Measurements from ENCODE around the gene PRRX2.
A peak's percentile ranks its signal among the peaks of the same experiment; 100 is the strongest.
"Not testable (repeated sequence)": the region's sequence is repeated elsewhere in the genome, so short reads cannot be mapped to it uniquely, and the experiment has no call there.

The PRRX2 gene

DNA sequence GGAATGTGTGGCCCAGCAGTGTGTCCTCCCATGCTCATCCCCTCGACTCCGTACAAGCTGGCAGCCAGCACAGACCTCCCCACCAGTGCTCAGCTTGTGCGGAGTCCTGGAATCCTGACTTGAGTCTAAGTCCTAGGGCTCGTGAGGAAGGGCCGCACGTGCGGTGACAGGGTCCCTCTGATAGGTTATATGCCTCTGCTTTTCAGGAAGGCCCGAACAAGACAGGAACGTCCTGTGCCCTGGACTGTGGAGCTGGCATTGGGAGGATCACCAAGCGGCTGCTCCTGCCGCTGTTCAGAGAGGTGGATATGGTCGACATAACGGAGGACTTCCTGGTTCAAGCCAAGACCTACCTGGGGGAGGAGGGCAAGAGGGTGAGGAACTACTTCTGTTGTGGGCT, 31.6 kb upstream of the PRRX2 start:
- intact Hi-C loops (cut with DNase I): no loop called here

DNA sequence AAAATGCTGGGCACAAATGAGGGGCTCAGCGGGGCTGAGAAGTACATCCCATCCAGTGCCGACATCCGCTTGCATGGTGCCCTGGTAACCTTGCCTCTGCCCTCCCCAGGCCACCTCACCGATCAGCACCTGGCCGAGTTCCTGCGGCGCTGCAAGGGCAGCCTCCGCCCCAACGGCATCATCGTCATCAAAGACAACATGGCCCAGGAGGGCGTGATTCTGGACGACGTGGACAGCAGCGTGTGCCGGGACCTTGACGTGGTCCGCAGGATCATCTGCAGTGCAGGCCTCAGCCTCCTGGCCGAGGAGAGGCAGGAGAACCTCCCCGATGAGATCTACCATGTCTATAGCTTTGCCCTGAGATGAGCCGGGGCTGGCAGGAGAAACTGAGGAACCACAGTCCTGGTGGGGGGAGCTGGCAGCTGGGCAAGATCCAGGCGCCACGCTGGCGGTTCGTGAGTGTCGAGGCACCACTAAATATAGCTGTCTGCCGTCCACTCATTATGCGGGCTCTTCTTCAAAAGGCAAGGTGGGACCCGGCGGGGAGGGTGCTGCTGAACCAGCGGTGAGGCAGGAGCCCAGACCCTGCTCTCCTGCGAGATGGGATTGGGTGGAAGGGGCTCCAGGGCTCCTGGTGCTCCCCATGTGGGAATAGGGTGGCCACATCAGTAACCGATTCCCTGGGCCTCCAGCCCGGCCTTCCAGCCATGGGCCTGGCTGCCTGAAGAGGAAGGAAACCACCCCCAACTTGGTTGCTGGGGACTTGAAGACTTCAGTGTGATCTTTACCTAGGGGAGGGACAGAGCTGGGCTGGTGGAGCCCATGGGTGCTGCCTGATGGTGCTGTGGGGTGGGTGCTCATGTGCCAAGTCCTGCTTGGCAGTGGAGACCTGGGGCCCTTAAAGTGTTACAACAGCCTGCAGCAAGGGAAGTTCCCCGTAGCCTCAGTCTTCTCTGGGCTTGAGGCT, 30.1 kb upstream of the PRRX2 start:
- no peak for DNase-seq
- intact Hi-C loops (cut with DNase I): no loop called here

More for the DNA sequence above, 31.6 kb upstream of the PRRX2 start:
- peak in 1 of 42 donors; percentile 4 for DNase-seq

DNA sequence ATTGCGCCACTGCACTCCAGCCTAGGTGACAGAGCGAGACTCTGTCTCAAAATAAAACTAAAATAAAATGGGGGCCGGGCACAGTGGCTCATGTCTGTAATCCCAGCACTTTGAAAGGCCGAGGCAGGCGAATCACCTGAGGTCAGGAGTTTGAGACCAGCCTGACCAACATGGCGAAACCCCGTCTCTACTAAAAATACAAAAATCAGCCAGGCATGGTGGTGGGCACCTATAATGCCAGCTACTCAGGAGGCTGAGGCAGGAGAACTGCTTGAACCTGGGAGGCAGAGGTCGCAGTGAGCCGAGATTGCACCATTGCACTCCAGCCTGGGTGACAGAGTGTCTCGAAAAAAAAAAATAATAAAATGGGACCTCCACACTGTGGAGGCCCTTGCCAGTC, 29.1 kb upstream of the PRRX2 start:
- DNase-seq; intact Hi-C loops (cut with DNase I): not testable (repeated sequence)

DNA sequence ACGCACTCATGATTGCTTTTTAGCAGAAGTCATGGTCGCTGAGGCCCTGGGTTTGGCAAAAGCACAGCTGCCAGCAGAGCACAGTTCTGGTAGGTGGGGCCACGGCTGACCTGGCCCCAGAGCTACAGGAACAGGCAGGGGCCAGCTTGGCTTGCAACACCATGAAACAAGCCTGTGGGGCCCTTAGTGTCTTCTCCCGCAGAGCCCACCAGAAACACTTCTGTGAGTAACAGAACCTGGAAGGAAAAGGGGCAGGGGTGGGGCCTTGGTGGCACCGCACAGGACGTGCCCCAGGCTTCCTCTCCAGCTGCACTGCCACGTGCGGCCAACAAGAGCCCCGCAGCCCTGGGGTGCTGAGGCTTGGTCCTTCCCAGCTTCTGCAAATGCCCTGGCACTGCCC, 28.3 kb upstream of the PRRX2 start:
- intact Hi-C loops (cut with DNase I): no loop called here

DNA sequence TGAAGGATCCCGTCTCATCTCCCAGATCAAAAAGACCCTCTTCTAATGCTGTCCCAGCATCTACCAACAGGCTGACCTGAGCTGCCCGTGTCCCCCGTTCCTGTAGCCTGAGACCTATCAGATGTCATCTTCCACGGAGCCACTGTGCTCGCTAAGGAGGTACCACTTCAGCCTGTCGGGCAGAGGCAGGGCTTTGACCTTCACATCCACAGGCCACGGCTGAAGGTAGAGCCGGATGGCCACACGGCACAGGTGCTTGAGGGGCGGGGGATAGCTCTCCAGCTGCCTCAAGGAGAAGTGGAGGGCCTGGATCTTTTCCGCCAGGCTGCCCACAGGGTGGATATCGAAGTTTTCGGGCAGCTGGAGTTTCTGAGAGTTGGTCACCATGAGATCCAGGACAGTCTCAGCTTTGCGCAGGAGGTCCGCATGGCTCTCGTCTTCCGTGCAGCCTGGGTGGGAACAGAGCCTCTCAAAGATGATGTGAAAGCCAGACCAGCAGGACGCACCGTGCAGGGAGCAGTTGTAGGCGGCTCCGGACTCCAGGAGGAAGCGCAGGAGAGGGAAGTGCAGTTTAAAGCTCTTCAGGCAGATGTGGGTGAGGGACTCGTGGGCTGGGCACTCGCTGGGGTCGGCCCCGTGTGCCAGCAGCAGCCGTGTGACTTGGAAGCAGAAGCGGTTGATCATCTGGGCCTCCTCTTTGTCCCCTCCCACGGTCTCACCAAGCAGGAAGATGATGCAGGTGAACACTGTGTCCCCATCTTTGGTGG, 27.6 kb upstream of the PRRX2 start:
- intact Hi-C loops (cut with DNase I): no loop called here
- no peak for DNase-seq

More for the DNA sequence above, 28.3 kb upstream of the PRRX2 start:
- DNase-seq: no peak

DNA sequence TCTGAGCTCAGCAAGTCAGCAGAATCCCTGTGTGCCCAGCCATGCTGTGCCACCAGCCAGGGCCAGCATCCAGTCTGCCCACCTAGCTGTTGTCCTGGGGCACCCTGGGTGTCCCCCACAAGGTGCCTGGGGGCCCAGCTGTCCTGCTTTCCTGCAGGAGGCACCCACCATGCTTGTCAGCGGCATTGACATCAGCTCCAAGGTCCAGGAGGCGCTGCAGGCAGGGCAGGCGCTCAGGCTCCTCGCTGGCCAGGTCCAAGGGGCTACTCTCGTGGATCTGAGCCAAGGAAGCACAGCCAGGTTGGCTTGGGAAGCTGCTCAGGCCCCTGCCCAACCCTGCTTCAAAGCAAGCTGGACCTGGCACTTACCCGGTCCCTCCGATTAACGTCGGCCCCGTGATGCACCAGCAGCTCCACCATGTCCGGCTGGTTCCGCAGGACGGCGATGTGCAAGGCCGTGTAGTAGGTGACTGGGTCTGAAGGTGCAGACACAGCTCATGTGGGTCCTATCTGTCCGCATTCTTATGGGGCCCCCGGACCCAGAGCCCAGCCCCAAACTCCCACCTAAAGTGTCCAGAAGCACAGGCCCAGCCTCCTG, 26.3 kb upstream of the PRRX2 start:
- no peak for DNase-seq
- intact Hi-C loops (cut with DNase I): no loop called here

DNA sequence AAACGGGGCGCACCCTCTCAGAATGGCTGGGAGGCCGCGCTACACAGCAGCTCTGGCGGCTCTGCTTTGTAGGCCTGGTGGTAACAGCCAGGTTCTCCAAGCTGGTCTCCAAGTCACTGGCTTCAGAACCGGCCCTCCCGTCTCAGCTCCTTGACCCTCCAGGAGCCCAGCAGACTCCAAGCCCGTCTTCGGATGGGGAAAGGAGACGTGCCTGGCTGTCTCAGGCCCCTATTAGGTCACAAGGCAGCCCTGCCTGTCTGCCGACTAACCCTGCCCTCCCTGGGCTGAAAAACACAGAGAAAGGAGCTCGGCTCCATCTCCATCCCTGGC, 25.7 kb upstream of the PRRX2 start:
- DNase-seq: no peak
- intact Hi-C loops (cut with DNase I): loop anchor here (10.0 kb wide), 1 partner anchor 145 kb away; no protein-coding TSS in a partner anchor

DNA sequence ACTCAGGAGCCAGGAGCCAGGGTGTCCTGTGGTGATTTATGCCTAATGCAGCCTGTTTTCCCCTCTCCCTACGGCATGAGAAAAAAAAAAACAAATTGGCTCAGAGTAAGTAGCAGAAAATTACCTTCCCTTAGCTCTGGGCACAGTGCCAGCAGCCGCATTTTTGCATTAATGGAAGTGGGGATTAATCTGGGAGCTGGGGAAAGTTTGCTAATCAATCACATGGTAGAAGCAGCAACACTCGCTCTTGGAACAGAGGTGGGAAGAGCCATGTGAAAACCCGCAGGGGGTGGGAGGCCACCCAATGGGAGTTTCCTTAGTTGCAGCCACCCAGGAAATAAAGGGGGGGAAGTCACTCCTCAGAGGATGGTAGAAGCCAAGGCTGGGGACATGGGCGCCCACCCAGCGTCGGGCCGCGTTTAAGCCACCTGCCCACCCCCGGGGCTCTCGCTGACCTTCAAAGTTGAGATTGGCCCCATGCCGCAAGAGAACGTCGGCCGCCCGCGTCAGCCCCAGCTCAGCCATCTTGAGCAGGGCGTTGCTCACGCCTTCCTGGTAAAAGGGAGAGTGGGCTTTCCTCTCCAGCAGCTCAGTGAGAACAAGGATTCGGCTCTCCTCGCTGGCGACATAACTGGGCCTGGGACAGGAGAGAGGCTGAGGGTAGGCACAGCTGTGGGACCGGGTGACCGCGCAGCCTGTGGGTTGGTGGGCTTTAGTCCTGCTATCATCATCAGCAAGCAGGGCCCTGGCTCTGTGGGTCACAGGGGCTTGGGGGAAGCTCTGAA, 25.2 kb upstream of the PRRX2 start:
- intact Hi-C loops (cut with DNase I): loop anchor here (10.0 kb wide), 1 partner anchor 145 kb away; no protein-coding TSS in a partner anchor
- peak; percentile 40 to 90 (median 75) for DNase-seq

DNA sequence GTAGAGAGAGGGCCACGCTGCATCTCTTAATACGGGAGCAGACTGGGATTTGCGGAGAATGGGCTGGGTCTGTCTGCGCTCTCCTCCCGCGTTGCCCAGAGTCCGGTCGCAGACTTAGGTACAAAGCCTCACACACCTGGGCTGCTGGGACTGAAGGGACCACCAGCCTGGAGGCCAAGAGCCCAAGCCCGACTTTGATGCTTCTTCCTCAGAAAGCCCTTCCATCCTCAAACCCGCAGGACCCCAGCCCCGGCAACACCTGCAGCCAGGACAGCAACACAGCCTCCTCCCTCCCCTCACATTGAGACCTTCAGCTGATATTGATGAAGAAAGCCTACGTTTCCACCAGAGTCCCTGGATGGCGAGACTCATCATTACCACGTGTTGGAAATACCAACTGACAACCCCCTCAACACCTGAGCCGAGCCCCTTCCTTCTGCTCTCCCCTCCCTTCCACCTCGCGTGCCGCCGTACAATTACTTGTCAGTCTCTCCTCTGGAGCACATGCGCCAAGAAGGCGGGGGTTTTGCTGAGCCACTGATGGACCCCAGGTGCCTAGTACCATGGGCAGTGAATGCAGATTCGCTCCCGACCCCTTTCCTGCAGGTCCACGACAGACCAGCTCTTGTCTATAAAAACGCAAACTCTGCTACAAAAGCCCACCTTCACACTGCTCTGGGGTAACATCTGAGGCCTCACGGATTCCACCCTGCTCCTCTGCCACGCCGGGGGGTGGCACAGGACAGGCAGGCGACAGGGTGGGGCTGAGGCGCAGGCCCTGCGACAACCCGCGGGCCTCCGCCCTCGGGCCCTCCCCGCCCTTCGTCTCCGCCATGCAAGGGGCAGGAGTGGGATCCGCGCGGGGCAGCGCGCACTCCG, 24.3 kb upstream of the PRRX2 start:
- peak in 7 of 42 donors; percentile 28 to 63 (median 50) for DNase-seq
- intact Hi-C loops (cut with DNase I): loop anchor here (10.0 kb wide), 1 partner anchor 144 kb away; no protein-coding TSS in a partner anchor

DNA sequence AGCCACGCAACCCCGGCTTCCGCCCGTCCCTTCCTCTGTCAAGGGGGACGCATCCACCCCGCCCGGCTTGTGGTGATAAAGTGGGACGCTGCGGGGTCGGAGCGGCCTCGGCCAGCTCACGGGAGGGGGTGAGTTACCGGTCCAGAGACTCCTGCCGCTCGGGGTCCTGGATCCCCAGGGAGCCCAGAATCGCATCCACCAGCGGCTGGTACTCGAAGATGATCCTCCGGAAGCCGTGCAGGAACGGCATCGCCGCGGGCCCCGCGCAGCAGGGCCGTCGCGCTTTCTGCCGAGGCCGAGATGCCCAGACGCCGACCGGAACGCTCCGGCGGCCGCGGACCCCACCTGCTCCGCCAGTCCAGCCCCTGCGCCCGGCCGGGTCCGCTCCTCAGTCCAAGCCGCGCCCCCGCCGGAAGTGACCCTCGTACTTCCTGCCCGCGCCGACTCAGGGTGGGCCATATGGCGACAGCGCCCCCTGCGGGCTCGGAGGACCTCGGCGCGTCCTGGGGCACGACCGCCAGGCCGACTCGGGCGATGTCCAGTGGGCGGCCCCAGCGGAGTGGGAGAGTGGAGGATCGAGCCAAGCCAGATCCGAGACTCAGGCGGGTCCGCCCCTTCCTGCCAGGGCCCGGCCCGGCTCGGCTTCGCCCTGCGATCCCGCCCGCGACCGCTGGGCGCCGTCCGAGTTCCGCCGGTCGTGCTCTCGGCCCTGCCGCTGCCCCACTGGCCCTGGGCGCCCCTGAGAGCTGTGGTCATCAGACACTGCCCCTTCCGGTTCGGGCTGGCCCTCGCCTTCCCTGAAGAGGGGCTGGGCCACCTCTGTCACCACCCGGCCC, 23.5 kb upstream of the PRRX2 start, which contains the start of gene ASB6:
ASB6 (minus strand) TSS at position 402 of the 836 bp plus-strand sequence; CDS start at position 250, 152 bp downstream.
- DNase-seq: peak; percentile 83 to 99 (median 96)
- intact Hi-C loops (cut with DNase I): loop anchor here (10.0 kb wide), 1 partner anchor 143 kb away; no protein-coding TSS in a partner anchor

DNA sequence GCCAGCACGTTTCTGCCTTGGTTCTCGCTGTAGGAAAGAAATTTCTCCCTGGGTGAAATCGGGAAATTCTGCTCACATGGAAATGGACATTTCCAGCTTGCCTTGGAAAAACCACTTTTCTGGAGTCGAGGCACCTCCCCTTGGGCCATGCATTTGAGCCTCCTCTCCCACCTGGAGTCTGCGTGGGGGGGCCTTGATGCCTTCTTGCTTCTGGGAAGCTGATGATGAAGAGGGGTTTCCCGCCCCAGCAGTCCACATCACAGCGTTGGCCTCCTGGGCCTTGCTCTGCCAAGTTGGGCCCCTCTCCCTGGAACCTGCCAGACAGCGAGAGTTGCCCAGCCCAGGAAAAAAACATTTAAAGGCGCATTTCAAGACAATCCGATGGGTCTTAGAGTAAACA, 21.7 kb upstream of the PRRX2 start:
- no peak for DNase-seq
- intact Hi-C loops (cut with DNase I): loop anchor here (10.0 kb wide), 1 partner anchor 141 kb away; no protein-coding TSS in a partner anchor

DNA sequence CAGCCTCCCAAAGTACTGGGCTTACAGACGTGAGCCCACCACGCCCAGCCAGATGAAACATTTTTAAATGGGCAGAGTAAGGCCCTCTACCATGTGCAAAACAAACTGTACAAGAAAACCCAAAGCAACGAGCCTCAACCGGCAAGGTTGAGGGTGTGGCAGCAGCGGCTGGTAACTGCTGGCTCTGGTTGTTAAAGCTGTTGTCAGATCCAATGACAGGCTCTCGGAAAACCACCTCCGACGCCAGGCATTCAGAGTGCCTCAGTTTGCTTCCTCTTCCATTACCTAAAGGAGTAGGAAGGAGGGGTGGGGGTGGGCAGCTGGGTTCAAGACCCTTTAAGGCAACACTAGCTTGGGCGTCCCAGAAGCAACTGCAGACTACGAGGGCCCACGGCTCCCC, 21.1 kb upstream of the PRRX2 start:
- no peak for DNase-seq
- intact Hi-C loops (cut with DNase I): loop anchor here (10.0 kb wide), 1 partner anchor 140 kb away; no protein-coding TSS in a partner anchor

DNA sequence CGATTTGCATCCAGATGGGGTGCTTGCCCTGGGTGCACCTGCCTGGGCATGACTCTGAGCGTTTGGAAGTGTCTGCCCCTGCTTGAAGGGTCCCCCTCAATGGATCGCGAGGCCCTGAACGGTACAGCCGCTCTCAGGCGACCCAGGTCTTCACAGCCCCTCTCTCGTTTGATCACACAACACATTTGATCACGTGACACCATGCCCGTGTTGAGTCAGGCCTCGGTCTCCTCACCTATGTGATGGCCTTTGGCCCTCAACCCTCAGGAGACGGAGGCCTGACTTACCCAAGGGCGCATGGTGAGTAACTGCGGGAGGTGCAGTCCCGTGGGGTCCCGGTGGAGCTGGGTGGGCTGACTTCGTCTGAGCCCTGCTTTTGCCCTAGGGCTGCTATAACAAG, 20.5 kb upstream of the PRRX2 start:
- intact Hi-C loops (cut with DNase I): loop anchor here (10.0 kb wide), 1 partner anchor 140 kb away; no protein-coding TSS in a partner anchor
- DNase-seq: no peak

DNA sequence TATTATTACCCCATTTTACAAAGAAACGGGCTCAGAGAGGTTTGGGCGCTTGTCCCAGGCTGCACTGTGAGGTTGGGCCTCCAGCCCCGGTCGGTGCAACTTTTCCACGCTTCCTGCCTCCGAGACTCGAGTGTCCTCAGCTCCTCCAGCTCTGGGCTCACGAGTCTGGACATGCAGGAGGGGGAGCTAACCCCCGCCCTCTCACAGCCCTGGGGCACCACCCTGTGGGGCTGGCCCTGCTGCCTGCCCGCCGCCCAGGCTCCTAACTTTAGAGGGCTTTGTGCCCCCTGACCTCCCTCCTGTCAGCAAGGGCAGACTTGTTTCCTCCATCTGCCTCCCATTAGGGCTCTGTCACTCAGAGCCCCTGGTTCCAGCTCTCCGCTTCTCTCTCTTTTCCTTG, 19.2 kb upstream of the PRRX2 start:
- intact Hi-C loops (cut with DNase I): loop anchor here (10.0 kb wide), 1 partner anchor 139 kb away; no protein-coding TSS in a partner anchor
- DNase-seq: no peak

DNA sequence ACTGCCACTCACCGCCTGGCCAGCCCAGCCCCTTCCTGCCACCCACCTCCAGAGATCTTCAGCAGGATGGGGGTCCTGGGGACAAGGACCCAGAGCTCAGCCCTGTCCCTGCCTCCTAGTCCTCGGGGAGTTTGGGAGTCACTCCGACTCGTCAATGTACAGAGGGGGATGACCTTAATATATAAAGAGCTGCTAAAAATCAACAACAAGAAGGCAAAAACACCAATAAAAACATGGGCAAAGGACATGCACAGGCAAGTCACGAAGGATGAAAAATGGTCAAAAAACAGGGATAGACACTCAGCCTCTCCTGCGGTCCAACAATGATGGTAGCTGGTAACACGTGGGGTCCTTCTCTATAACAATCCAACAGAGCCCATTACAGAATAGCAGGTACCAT, 18.8 kb upstream of the PRRX2 start:
- intact Hi-C loops (cut with DNase I): loop anchor here (10.0 kb wide), 1 partner anchor 138 kb away; no protein-coding TSS in a partner anchor

DNA sequence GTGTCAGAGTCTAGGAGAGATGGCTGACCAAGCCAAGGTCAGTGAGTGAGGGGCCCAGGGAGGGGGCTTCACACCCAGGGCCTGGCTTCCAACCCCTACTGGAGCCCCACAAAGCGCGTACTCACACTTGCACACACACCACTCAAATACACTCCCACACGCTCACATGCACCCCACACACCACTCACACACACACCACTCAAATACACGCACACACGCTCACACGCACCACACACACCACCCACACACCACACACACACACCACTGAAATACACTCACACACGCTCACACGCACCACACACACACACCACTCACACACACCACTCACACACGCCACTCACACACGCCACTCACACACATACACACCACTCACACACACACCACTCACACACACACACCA, 17.8 kb upstream of the PRRX2 start:
- intact Hi-C loops (cut with DNase I): loop anchor here (10.0 kb wide), 1 partner anchor 137 kb away; no protein-coding TSS in a partner anchor

More for the DNA sequence above, 18.8 kb upstream of the PRRX2 start:
- no peak for DNase-seq

More for the DNA sequence above, 17.8 kb upstream of the PRRX2 start:
- DNase-seq: no peak
